Occipital lobe (tissue), 2 donors: Measurements from ENCODE around the gene FBXL7. TPM values are rescaled to one million over a fixed set of nuclear protein-coding genes. Genes with fewer than 3 reads are reported as not detected.

Experiments used
- DNase-seq: peaks from one replicate; lab custom pipeline; 2025; lab: John Stamatoyannopoulos, UW
- total RNA-seq: library from RNA; depleted of rRNA; stranded (reverse); fragments of >200 nt; gene quantifications from one replicate; pipeline ENCODE4 v1.2.3, GENCODE V29; 2014

FBXL7 gene
- total RNA-seq, 1 donor from 2014 or later: 3.0 TPM

- DNase-seq: no peak
Measured at GRCh38 chr5:15757619-15758018, 257.6 kb downstream of the FBXL7 start.

- no peak for DNase-seq
Measured at GRCh38 chr5:15762668-15763067, 262.7 kb downstream of the FBXL7 start.

- no peak for DNase-seq
Measured at GRCh38 chr5:15763754-15764153, 263.8 kb downstream of the FBXL7 start.

- no peak for DNase-seq
Measured at GRCh38 chr5:15768936-15769335, 269.0 kb downstream of the FBXL7 start.

GRCh38 chr5:15772131-15772530 is 272.2 kb downstream of the FBXL7 start:
- no peak for DNase-seq

- no peak for DNase-seq
Measured at GRCh38 chr5:15774632-15775031, 274.7 kb downstream of the FBXL7 start.

GRCh38 chr5:15776346-15776745 is 276.4 kb downstream of the FBXL7 start:
- no peak for DNase-seq

- no peak for DNase-seq
Measured at GRCh38 chr5:15783734-15784133, 283.8 kb downstream of the FBXL7 start.

GRCh38 chr5:15785531-15785981 is 285.6 kb downstream of the FBXL7 start:
- no peak for DNase-seq

- DNase-seq: no peak
Measured at GRCh38 chr5:15786326-15786725, 286.3 kb downstream of the FBXL7 start.

GRCh38 chr5:15786884-15787283 is 286.9 kb downstream of the FBXL7 start:
- DNase-seq: no peak

GRCh38 chr5:15787681-15788080 is 287.7 kb downstream of the FBXL7 start:
- no peak for DNase-seq

GRCh38 chr5:15789642-15790041 is 289.7 kb downstream of the FBXL7 start:
- DNase-seq: no peak

- DNase-seq: no peak
Measured at GRCh38 chr5:15790446-15791018, 290.6 kb downstream of the FBXL7 start.

- DNase-seq: no peak
Measured at GRCh38 chr5:15791274-15791673, 291.3 kb downstream of the FBXL7 start.

GRCh38 chr5:15791859-15792258 is 291.9 kb downstream of the FBXL7 start:
- no peak for DNase-seq

- no peak for DNase-seq
Measured at GRCh38 chr5:15794052-15794985, 294.3 kb downstream of the FBXL7 start.

GRCh38 chr5:15796096-15796495 is 296.1 kb downstream of the FBXL7 start:
- DNase-seq: no peak

- no peak for DNase-seq
Measured at GRCh38 chr5:15796557-15796956, 296.6 kb downstream of the FBXL7 start.

GRCh38 chr5:15797116-15797515 is 297.1 kb downstream of the FBXL7 start:
- DNase-seq: no peak

GRCh38 chr5:15798006-15798405 is 298.0 kb downstream of the FBXL7 start:
- no peak for DNase-seq

GRCh38 chr5:15799014-15799413 is 299.0 kb downstream of the FBXL7 start:
- DNase-seq: no peak

- DNase-seq: no peak
Measured at GRCh38 chr5:15799612-15800011, 299.6 kb downstream of the FBXL7 start.
